ENCODE data around the gene ARL5C. TPM values are rescaled to one million over a fixed set of nuclear protein-coding genes. Genes with fewer than 3 reads are reported as not detected.

ARL5C gene
- total and polyA plus RNA-seq, 5 experiments from 2014 or later: not detected

GRCh38 chr17:39200070-39200879, 34.3 kb upstream of the ARL5C start, which contains the start of gene RPL19:
TSS of gene RPL19 (plus strand) at chr17:39200283. CDS start at chr17:39200345, 62 bp downstream.
- peak within 1 kb of the TSS; percentile 98 to 100 (median 99) for H3K27ac Mint-ChIP-seq
- H3K9me3 Mint-ChIP-seq: no peaks in the 10 kb centered on the region
- peak within 1 kb of the TSS; percentile 86 to 99 (median 96) for H3K4me3 Mint-ChIP-seq
- DNase-seq (peak in 8 of 10 donors; percentile 65 to 97 (median 74)), ATAC-seq (peak; percentile 73 to 81)
- H3K4me1 Mint-ChIP-seq: peaks cover 23 to 71% (median 59%) of the 10 kb centered on the region in 4 donors
- POLR2A ChIA-PET: interaction anchor here (0.5 to 2.7 kb wide), 44 partner anchors 8 to 1074 kb away, joined by 3 to 57 read pairs (median 4); partner anchors contain the start of genes ARL5C, CDK12, FBXO47 and LASP1
- no peaks in the 10 kb centered on the region for H3K27me3 Mint-ChIP-seq
- peaks cover 5 to 55% (median 22%) of the 10 kb centered on the region in 3 donors for H3K36me3 Mint-ChIP-seq

- POLR2A ChIA-PET: interaction anchor here (0.5 to 2.7 kb wide), 42 partner anchors 8 to 1075 kb away, joined by 3 to 57 read pairs (median 4); partner anchors contain the start of genes ARL5C, CDK12, FBXO47 and LASP1
- peak overlapping the region; percentile 98 to 100 (median 99) for H3K27ac Mint-ChIP-seq
Measured at GRCh38 chr17:39199820-39200069, 33.8 kb upstream of the ARL5C start.

DNA sequence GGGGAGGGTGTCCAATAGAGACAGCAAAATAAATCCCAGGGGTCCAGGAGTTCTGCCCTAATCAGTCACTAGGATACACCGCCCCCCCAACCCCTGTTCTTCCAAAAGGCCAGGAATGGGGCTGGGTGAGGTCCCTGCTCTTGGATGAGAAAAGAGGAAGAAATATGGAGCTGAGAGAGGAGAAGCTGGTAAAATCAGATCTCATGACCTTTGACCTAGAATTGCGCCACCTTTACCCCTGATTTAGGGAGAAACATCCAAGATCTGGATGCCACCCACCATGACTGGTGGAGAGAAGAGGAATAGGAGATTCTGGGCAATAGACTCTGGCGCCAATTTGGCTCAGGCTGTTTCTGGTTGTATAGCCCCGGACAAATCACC, 32.2 kb upstream of the ARL5C start:
- Mint-ChIP-seq H3K4me1 (peaks cover 24 to 74% (median 67%) of the 10 kb centered on the region in 4 donors), H3K27me3 (no peaks in the 10 kb centered on the region), H3K9me3 (no peaks in the 10 kb centered on the region), H3K36me3 (peaks cover 5 to 34% (median 16%) of the 10 kb centered on the region in 3 donors), H3K27ac (peak overlapping the region; percentile 31 to 100 (median 99)), H3K4me3 (peak overlapping the region; percentile 81 to 99 (median 96))
- POLR2A ChIA-PET: interaction anchor here (1.1 to 1.3 kb wide), 2 partner anchors 12 to 23 kb away, joined by 3 to 4 read pairs; no protein-coding TSS in a partner anchor
- no peak for DNase-seq
- no peak for ATAC-seq

More at GRCh38 chr17:39199820-39200069, 33.8 kb upstream of the ARL5C start:
- H3K9me3 Mint-ChIP-seq: no peaks in the 10 kb centered on the region
- ATAC-seq: peak; percentile 62 to 71
- peak in 9 of 10 donors; percentile 67 to 95 (median 86) for DNase-seq
- no peaks in the 10 kb centered on the region for H3K27me3 Mint-ChIP-seq
- H3K4me1 Mint-ChIP-seq: peaks cover 23 to 74% (median 62%) of the 10 kb centered on the region in 4 donors
- peak overlapping the region; percentile 86 to 99 (median 96) for H3K4me3 Mint-ChIP-seq
- H3K36me3 Mint-ChIP-seq: peaks cover 5 to 50% (median 22%) of the 10 kb centered on the region in 3 donors

DNA sequence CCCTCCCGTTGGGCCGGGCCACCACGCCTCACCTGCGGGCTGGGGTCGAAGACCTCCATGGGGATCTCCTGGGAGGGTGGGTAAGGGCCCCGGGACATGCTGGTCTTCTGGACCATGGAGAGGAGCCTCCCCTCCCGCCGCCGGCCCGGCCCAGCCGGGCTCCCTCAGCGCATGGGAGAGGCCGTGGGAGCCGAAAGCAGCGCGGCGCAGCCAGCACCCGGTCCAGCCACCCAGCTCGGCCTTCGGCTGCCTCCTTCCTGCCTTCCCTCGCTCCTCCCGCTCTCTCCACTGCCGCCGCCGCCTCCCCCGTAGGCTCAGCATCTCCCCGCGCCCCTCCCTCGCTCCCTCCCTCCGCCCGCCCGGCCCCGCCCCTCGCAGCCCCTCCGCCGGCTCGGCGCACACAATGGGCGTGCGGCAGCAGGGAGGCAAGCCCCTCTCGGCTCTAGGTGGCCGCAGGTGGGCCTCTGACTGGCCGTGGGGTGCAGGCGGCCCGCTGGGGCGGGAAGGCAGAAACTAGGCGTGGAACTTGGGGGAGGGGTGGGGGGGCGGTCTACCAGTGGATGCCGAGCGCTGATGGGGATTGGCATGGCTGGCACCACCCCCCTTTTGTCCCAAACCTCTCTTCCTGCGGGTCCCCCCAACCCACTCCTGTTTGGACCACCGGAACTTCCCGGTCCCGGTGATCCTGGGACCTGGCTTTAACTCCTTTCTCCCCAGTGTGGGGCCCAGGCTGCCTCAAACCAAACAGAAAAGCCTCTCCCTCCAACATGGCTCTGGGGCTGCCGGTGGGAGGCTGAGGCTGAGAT, 31.6 kb upstream of the ARL5C start, which contains the start of gene CACNB1:
TSS of gene CACNB1 (minus strand) at position 290 of the 806 bp plus-strand sequence. CDS start at position 116, 174 bp downstream.
- POLR2A ChIA-PET: interaction anchor here (0.7 to 1.3 kb wide), 4 partner anchors 11 to 194 kb away, joined by 3 read pairs; no protein-coding TSS in a partner anchor
- peak in 9 of 10 donors; percentile 27 to 79 (median 55) for DNase-seq
- H3K27me3 Mint-ChIP-seq: no peaks in the 10 kb centered on the region
- H3K36me3 Mint-ChIP-seq: peaks cover 2 to 33% (median 12%) of the 10 kb centered on the region in 3 donors
- no peaks in the 10 kb centered on the region for H3K9me3 Mint-ChIP-seq
- peaks cover 22 to 70% (median 63%) of the 10 kb centered on the region in 4 donors for H3K4me1 Mint-ChIP-seq
- peak within 1 kb of the TSS; percentile 31 to 100 (median 99) for H3K27ac Mint-ChIP-seq
- H3K4me3 Mint-ChIP-seq: peak within 1 kb of the TSS; percentile 81 to 99 (median 96)
- peak; percentile 29 to 59 for ATAC-seq

GRCh38 chr17:39196808-39197291, 30.9 kb upstream of the ARL5C start:
- ATAC-seq (no peak), DNase-seq (no peak)
- Mint-ChIP-seq H3K4me1 (peaks cover 26 to 66% (median 57%) of the 10 kb centered on the region in 4 donors), H3K36me3 (peaks cover 0 to 29% (median 5%) of the 10 kb centered on the region in 3 donors), H3K4me3 (peak overlapping the region; percentile 66 to 99 (median 76)), H3K9me3 (no peaks in the 10 kb centered on the region), H3K27me3 (no peaks in the 10 kb centered on the region), H3K27ac (peak overlapping the region in 5 of 10 donors; percentile 29 to 56 (median 42))
- POLR2A ChIA-PET: interaction anchor here (0.7 to 1.3 kb wide), 4 partner anchors 11 to 193 kb away, joined by 3 to 5 read pairs (median 3); no protein-coding TSS in a partner anchor

DNA sequence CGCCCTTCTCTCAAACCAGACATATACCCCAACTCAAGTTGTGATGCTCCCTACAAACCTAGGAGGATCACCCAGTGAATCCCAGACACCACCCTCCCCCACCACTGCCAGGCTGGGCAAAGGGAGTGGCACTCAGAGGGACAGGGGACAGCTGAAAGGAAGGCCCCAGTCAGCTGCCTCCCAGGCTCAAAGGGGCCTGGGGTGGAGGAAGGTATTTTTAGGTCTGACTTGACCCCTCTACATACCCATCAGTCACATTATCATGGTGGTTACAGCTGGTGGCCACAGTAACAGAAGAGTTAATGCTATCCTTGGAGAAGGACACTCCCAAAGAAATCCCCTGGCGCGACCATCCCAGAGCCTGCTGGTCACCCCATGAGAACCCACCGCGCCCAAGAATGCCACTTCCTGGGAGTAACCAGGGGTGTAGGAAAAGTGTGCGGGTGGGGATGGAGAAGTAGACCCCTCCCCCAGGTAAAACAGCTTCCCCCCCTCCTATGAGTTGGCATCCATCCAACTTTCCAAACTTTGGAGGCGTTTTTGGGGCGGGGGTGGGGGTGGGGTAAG, 30.4 kb upstream of the ARL5C start:
- Mint-ChIP-seq H3K4me3 (peak overlapping the region; percentile 63 to 97 (median 76)), H3K27ac (peak overlapping the region in 9 of 10 donors; percentile 47 to 89 (median 74)), H3K36me3 (peaks cover 0 to 23% (median 5%) of the 10 kb centered on the region in 3 donors), H3K9me3 (no peaks in the 10 kb centered on the region), H3K4me1 (peaks cover 26 to 62% (median 52%) of the 10 kb centered on the region in 4 donors), H3K27me3 (no peaks in the 10 kb centered on the region)
- no peak for ATAC-seq
- DNase-seq: no peak
- POLR2A ChIA-PET: interaction anchor here (0.7 to 2.2 kb wide), 4 partner anchors 13 to 371 kb away, joined by 3 to 9 read pairs (median 4); partner anchors contain the start of genes CWC25 and RPL23

DNA sequence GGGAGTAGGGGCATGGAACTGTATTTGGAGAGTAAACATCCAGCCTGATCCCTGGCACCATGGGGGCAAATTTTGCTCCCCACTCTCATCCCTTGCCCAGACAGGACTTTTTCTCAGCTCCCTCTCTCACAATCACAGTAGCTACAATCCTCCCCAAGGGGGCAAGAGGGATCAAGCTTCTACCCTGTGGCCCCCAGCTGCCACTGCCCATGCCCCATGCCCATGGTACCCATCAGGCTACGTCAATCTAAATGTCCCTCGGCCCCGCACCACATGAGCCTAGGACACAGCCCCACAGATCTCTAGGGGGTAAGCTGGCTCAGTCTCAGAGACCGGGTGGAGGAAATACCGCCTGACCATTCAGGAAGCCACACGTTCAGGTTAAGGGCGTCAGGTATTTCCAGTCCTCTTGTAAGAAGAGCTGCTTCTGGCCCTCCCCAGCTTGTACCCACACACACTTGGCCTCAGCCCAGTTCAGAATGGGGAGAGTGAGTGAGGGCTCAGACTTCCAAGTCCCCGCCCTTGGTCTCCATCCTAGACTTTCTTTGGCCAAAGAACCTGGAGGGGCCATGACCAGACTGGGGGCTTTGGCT, 29.7 kb upstream of the ARL5C start:
- Mint-ChIP-seq H3K9me3 (no peaks in the 10 kb centered on the region), H3K27ac (peak overlapping the region in 9 of 10 donors; percentile 46 to 80 (median 62)), H3K27me3 (no peaks in the 10 kb centered on the region), H3K36me3 (peaks cover 0 to 18% (median 2%) of the 10 kb centered on the region in 3 donors), H3K4me3 (peak overlapping the region; percentile 32 to 97 (median 76)), H3K4me1 (peaks cover 23 to 56% (median 45%) of the 10 kb centered on the region in 4 donors)
- ATAC-seq (no peak), DNase-seq (no peak)
- POLR2A ChIA-PET: interaction anchor here (0.7 to 2.2 kb wide), 5 partner anchors 13 to 370 kb away, joined by 3 to 9 read pairs (median 4); partner anchors contain the start of genes CWC25 and RPL23

DNA sequence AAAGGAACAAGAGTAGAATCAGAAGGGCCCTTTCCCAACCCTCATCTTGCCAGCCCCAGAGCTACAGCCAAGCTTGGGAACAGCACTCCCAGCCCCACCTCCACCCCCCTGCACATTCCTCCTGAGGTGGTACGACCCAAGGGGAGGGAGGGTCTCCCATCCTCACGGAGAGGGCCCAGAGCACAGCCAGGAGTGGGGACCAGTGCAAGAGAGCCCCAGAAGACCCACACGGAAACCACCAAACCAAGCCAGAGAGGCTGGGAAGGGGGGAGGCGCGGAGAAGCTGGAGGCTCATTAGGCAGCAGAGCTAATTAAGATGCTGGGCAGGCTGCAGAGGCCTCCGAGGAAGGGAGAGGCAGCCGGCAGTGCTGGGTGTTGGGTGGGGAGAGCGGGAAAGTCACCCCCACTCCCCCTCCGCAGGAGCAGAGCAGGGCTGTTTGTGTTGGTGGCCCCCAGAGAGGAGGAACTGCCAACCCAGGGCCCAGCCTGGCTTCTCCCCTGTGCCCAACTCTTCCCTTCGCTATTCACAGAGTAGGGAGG, 29.1 kb upstream of the ARL5C start:
- POLR2A ChIA-PET: interaction anchor here (0.8 to 2.2 kb wide), 3 partner anchors 14 to 342 kb away, joined by 3 to 9 read pairs (median 4); partner anchors contain the start of gene RPL23
- Mint-ChIP-seq H3K9me3 (no peaks in the 10 kb centered on the region), H3K27me3 (no peaks in the 10 kb centered on the region), H3K27ac (peak overlapping the region in 5 of 10 donors; percentile 40 to 80 (median 62)), H3K4me1 (peaks cover 21 to 53% (median 40%) of the 10 kb centered on the region in 4 donors), H3K36me3 (peaks cover 0 to 16% (median 0%) of the 10 kb centered on the region in 3 donors), H3K4me3 (peak overlapping the region in 5 of 10 donors; percentile 8 to 85 (median 54))
- ATAC-seq: no peak
- no peak for DNase-seq

GRCh38 chr17:39194089-39194984, 28.4 kb upstream of the ARL5C start:
- Mint-ChIP-seq H3K27ac (peak overlapping the region in 5 of 10 donors; percentile 8 to 89 (median 25)), H3K36me3 (peaks cover 0 to 14% (median 0%) of the 10 kb centered on the region in 3 donors), H3K27me3 (no peaks in the 10 kb centered on the region), H3K9me3 (no peaks in the 10 kb centered on the region), H3K4me1 (peaks cover 15 to 46% (median 33%) of the 10 kb centered on the region in 4 donors), H3K4me3 (peak overlapping the region in 3 of 10 donors; percentile 8 to 30 (median 29))
- DNase-seq: no peak
- POLR2A ChIA-PET: interaction anchor here (1.0 to 2.2 kb wide), 2 partner anchors 15 to 133 kb away, joined by 3 to 9 read pairs; no protein-coding TSS in a partner anchor
- ATAC-seq: no peak

- H3K36me3 Mint-ChIP-seq: peaks cover 0 to 17% (median 3%) of the 10 kb centered on the region in 3 donors
- ATAC-seq (no peak), DNase-seq (no peak)
- no peaks in the 10 kb centered on the region for H3K9me3 Mint-ChIP-seq
- H3K4me3 Mint-ChIP-seq: no peak overlapping the region
- peaks cover 15 to 36% (median 25%) of the 10 kb centered on the region in 4 donors for H3K4me1 Mint-ChIP-seq
- POLR2A ChIA-PET: interaction anchor here (1.0 kb wide), 2 partner anchors 10 to 132 kb away, joined by 3 read pairs; no protein-coding TSS in a partner anchor
- H3K27me3 Mint-ChIP-seq: no peaks in the 10 kb centered on the region
- peak overlapping the region in 1 of 10 donors; percentile 25 for H3K27ac Mint-ChIP-seq
Measured at GRCh38 chr17:39193346-39193745, 27.4 kb upstream of the ARL5C start.

All from naive thymus-derived CD8-positive, alpha-beta T cell (primary cell).